Smooth muscle cell (in vitro differentiated cells): ENCODE data around the gene S100A6. TPM values are rescaled to one million over a fixed set of nuclear protein-coding genes. Genes with fewer than 3 reads are reported as not detected.

Experiments used
- DNase-seq: peaks from one replicate; lab custom pipeline; 2025; ENCODE audit not compliant: unreplicated experiment; lab: John Stamatoyannopoulos, UW
- H2AFZ ChIP-seq: fragments of 200-600 bp; sonication (generic); 2 replicates; pipeline ENCODE4 v1.6.0; 2016; ENCODE audit warnings: antibody characterized with exemption, low read depth, mild to moderate bottlenecking
- H3F3A ChIP-seq: fragments of 200-600 bp; sonication (generic); 2 replicates; pipeline ENCODE4 v1.6.0; 2017; ENCODE audit warnings: antibody characterized with exemption, low read depth
- H3K27ac ChIP-seq: fragments of 200-600 bp; sonication (generic); 2 replicates; pipeline ENCODE4 v1.5.1; 2016; ENCODE audit warnings: low read depth, mild to moderate bottlenecking
- H3K27me3 ChIP-seq: fragments of 200-600 bp; sonication (generic); 2 replicates; pipeline ENCODE4 v1.6.1; 2016; ENCODE audit warnings: low read depth, mild to moderate bottlenecking
- H3K36me3 ChIP-seq: fragments of 200-600 bp; sonication (generic); 2 replicates; pipeline ENCODE4 v1.5.1; 2016; ENCODE audit warnings: low read depth
- H3K4me1 ChIP-seq: fragments of 200-600 bp; sonication (generic); 2 replicates; pipeline ENCODE4 v1.5.1; 2016; ENCODE audit warnings: low read depth
- H3K4me2 ChIP-seq: fragments of 200-600 bp; sonication (generic); 2 replicates; pipeline ENCODE4 v1.6.0; 2016; ENCODE audit warnings: mild to moderate bottlenecking
- H3K4me3 ChIP-seq: fragments of 200-600 bp; sonication (generic); 2 replicates; pipeline ENCODE4 v1.5.1; 2016; ENCODE audit warnings: mild to moderate bottlenecking
- H3K79me2 ChIP-seq: fragments of 200-600 bp; sonication (generic); 2 replicates; pipeline ENCODE4 v1.6.0; 2016; ENCODE audit warnings: low read depth, mild to moderate bottlenecking
- H3K9ac ChIP-seq: fragments of 200-600 bp; sonication (generic); 2 replicates; pipeline ENCODE4 v1.6.0; 2016; ENCODE audit warnings: low read depth
- H3K9me3 ChIP-seq: fragments of 200-600 bp; sonication (generic); replicated peaks from 2 replicates; pipeline ENCODE4 v1.5.1; 2016; ENCODE audit warnings: low read depth
- H4K20me1 ChIP-seq: fragments of 200-600 bp; sonication (generic); 2 replicates; pipeline ENCODE4 v1.6.0; 2016; ENCODE audit warnings: low read depth
- WGBS: methylation state at CpG from one replicate; pipeline ENCODE4 v1.1.7; 2016; ENCODE audit warnings: low lambda C conversion rate; 5-methylcytosine and 5-hydroxymethylcytosine counted together
- polyA plus RNA-seq: library from polyadenylated mRNA; unstranded; fragments of >200 nt; fragmentation: Nextera tagmentation; extraction: Ambion mirVana; gene quantifications from 2 replicates; pipeline ENCODE4 v1.2.1, GENCODE V29; 2016
- total RNA-seq: library from RNA; depleted of rRNA; stranded (reverse); fragments of >200 nt; gene quantifications from 2 replicates; pipeline ENCODE4 v1.2.3, GENCODE V29; 2014
- TF ChIP-seq, protein P1 (sequence below): fragments of 200-600 bp; sonication (generic); IDR thresholded peaks from 2 replicates; pipeline ENCODE4 v1.5.1; 2017; ENCODE audit warnings: borderline replicate concordance, mild to moderate bottlenecking, antibody characterized with exemption; ENCODE audit not compliant: insufficient read depth, poor library complexity, severe bottlenecking

S100A6 gene
- total and polyA plus RNA-seq, 2 experiments from 2014 or later, result 499 to 1,358 TPM

- 94% methylated on average over 2 of the region's 2 CpGs for WGBS
- H3K4me2 ChIP-seq, result no peak overlapping the region
- TF ChIP-seq, protein P1, sequence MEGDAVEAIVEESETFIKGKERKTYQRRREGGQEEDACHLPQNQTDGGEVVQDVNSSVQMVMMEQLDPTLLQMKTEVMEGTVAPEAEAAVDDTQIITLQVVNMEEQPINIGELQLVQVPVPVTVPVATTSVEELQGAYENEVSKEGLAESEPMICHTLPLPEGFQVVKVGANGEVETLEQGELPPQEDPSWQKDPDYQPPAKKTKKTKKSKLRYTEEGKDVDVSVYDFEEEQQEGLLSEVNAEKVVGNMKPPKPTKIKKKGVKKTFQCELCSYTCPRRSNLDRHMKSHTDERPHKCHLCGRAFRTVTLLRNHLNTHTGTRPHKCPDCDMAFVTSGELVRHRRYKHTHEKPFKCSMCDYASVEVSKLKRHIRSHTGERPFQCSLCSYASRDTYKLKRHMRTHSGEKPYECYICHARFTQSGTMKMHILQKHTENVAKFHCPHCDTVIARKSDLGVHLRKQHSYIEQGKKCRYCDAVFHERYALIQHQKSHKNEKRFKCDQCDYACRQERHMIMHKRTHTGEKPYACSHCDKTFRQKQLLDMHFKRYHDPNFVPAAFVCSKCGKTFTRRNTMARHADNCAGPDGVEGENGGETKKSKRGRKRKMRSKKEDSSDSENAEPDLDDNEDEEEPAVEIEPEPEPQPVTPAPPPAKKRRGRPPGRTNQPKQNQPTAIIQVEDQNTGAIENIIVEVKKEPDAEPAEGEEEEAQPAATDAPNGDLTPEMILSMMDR, result no peak
Measured at GRCh38 chr1:153532181-153532580, 3.6 kb downstream of the S100A6 start.

GRCh38 chr1:153531638-153532037, 4.2 kb downstream of the S100A6 start:
- no peaks in the 10 kb centered on the region for H3K27me3 ChIP-seq
- no peaks in the 10 kb centered on the region for H3K36me3 ChIP-seq
- no peak overlapping the region for H3K9ac ChIP-seq
- no peaks in the 10 kb centered on the region for H3K9me3 ChIP-seq
- no peak overlapping the region for H3K4me3 ChIP-seq
- peaks cover 10% of the 10 kb centered on the region for H3K79me2 ChIP-seq
- DNase-seq, result no peak
- no peak overlapping the region for H2AFZ ChIP-seq
- H3K27ac ChIP-seq, result no peak overlapping the region
- H3F3A ChIP-seq, result peaks cover 13% of the 10 kb centered on the region
- 92% methylated on average over 3 of the region's 3 CpGs for WGBS
- H4K20me1 ChIP-seq, result peaks cover 6% of the 10 kb centered on the region
- H3K4me2 ChIP-seq, result no peak overlapping the region
- TF ChIP-seq, protein P1, result no peak
- peaks cover 10% of the 10 kb centered on the region for H3K4me1 ChIP-seq

More at GRCh38 chr1:153532181-153532580, 3.6 kb downstream of the S100A6 start:
- Histone ChIP-seq H4K20me1 (peaks cover 6% of the 10 kb centered on the region), H3K27me3 (no peaks in the 10 kb centered on the region), H2AFZ (no peak overlapping the region), H3K9ac (no peak overlapping the region), H3K79me2 (peaks cover 10% of the 10 kb centered on the region), H3K4me3 (no peak overlapping the region), H3F3A (peaks cover 13% of the 10 kb centered on the region), H3K9me3 (no peaks in the 10 kb centered on the region), H3K4me1 (peaks cover 10% of the 10 kb centered on the region), H3K27ac (no peak overlapping the region), H3K36me3 (no peaks in the 10 kb centered on the region)
- no peak for DNase-seq

- no peaks in the 10 kb centered on the region for H3K27me3 ChIP-seq
- TF ChIP-seq, protein P1, result no peak
- H3K79me2 ChIP-seq, result no peaks in the 10 kb centered on the region
- no peak overlapping the region for H3K4me3 ChIP-seq
- H4K20me1 ChIP-seq, result no peaks in the 10 kb centered on the region
- H3K36me3 ChIP-seq, result no peaks in the 10 kb centered on the region
- DNase-seq, result no peak
- H3K4me2 ChIP-seq, result no peak overlapping the region
- peak overlapping the region; percentile 37 for H3K27ac ChIP-seq
- H3K9me3 ChIP-seq, result no peaks in the 10 kb centered on the region
- H3F3A ChIP-seq, result no peaks in the 10 kb centered on the region
- H3K4me1 ChIP-seq, result no peaks in the 10 kb centered on the region
- no peak overlapping the region for H3K9ac ChIP-seq
- WGBS, result 70% methylated on average over 5 of the region's 5 CpGs
- H2AFZ ChIP-seq, result no peak overlapping the region
Measured at GRCh38 chr1:153527683-153528040, 8.1 kb downstream of the S100A6 start.

DNA sequence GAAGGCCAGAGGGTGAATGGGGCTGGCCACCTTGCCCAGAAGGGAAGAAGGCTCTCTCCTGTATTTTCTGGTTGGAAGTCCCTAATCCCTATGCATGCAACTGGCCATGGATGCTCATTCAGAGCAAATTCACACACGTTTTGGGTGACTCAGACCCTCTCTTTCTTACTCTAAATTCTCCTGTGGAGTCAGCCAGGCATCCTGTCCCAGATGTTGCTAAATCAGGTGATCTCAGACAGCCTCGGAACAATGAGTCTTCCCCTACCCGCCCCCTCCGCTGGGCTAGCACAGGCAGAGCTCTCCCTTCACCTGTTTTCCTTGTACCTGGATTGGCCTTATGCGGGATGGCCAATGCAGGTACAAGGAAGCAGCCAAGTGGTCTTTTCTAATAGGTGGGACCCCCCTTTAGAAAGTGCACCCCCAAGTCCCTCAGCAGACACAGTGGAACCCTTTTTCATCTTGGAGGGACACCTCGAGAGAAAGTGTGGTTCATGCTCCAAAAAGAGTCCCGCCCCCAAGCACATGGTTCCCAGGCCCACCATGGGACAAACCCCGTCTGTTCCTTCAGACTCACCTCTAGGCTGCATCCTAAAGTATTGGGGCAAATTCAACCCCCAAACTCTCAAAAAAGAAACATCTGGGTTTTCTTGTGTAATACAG, 8.6 kb downstream of the S100A6 start:
- Histone ChIP-seq H3K79me2 (no peaks in the 10 kb centered on the region), H3K9me3 (no peaks in the 10 kb centered on the region), H3K4me2 (no peak overlapping the region), H3K4me1 (no peaks in the 10 kb centered on the region), H4K20me1 (no peaks in the 10 kb centered on the region), H3K36me3 (no peaks in the 10 kb centered on the region), H2AFZ (no peak overlapping the region), H3K4me3 (no peak overlapping the region), H3K27ac (peak overlapping the region; percentile 68), H3F3A (no peaks in the 10 kb centered on the region), H3K27me3 (no peaks in the 10 kb centered on the region), H3K9ac (no peak overlapping the region)
- DNase-seq, result no peak
- TF ChIP-seq, protein P1, result no peak
- 74% methylated on average over 8 of the region's 8 CpGs for WGBS
